Thyroid gland (tissue), 4 donors: ENCODE measurements around the gene MAPK11. TPM values are rescaled to one million over a fixed set of nuclear protein-coding genes. Genes with fewer than 3 reads are reported as not detected.

Experiments
- DNase-seq, 2 donors: peaks; one replicate each; pipeline ENCODE4 v3.0.0-alpha.2; 2019
- H3K27ac ChIP-seq, 3 donors: fragments of 200-600 bp; sonication (generic); 1 replicate in 2 of 3; 2 replicates in 1 of 3; pipeline ENCODE4 v1.5.1; 2016 to 2019; ENCODE audit warnings: mild to moderate bottlenecking in 1 of 3, moderate library complexity in 1 of 3
- H3K27me3 ChIP-seq: fragments of 200-600 bp; sonication (generic); one replicate; pipeline ENCODE4 v1.5.1; 2019
- H3K36me3 ChIP-seq, 2 donors: fragments of 200-600 bp; sonication (generic); one replicate each; pipeline ENCODE4 v1.5.1; 2016 to 2019
- H3K4me1 ChIP-seq, 2 donors: fragments of 200-600 bp; sonication (generic); one replicate each; pipeline ENCODE4 v1.5.1; 2017 to 2019
- H3K4me3 ChIP-seq, 3 donors: fragments of 200-600 bp; sonication (generic); replicated peaks in 1 of 3; 1 replicate in 2 of 3; 2 replicates in 1 of 3; pipeline ENCODE4 v1.5.1; 2016; ENCODE audit warnings: mild to moderate bottlenecking in 1 of 3
- H3K9me3 ChIP-seq: fragments of 200-600 bp; sonication (generic); one replicate; pipeline ENCODE4 v1.5.1; 2017
- CTCF ChIP-seq, 6 experiments: fragments of 200-600 bp in 3 of 6; fragments of 450-650 bp in 3 of 6; sonication (generic) in 3 of 6; IDR thresholded peaks; one replicate each; pipeline ENCODE4 v1.5.1; 2016 to 2019; ENCODE audit warnings: antibody characterized with exemption in 6 of 6, mild to moderate bottlenecking in 2 of 6, inconsistent platforms in 1 of 6, moderate library complexity in 1 of 6
- POLR2A ChIP-seq, 2 donors: fragments of 450-650 bp; IDR thresholded peaks; one replicate each; pipeline ENCODE4 v1.6.1; 2017; ENCODE audit warnings: antibody characterized with exemption in 2 of 2, mild to moderate bottlenecking in 2 of 2, moderate library complexity in 1 of 2
- WGBS, 2 donors: methylation state at CpG; one replicate each; pipeline ENCODE4 v1.1.5; 2017; 5-methylcytosine and 5-hydroxymethylcytosine counted together
- intact Hi-C: fragments of 100-400 bp; cut with DNase I; formaldehyde crosslinking; loops from one replicate; pipeline ENCODE4 v1.15.1; 2023
- total RNA-seq, 4 donors: library from RNA; depleted of rRNA; stranded (reverse); fragments of >200 nt; gene quantifications; one replicate each; pipeline ENCODE4 v1.2.3, GENCODE V29; 2016

MAPK11 gene
- total RNA-seq, 4 donors from 2014 or later = 2.8 to 4.7 (median 4.0) TPM

- no peak overlapping the region for H3K4me3 ChIP-seq
- no peak overlapping the region for H3K27ac ChIP-seq
- no peaks in the 10 kb centered on the region for H3K9me3 ChIP-seq
- TF ChIP-seq CTCF (IDR thresholded peaks at IDR 0.05) (no peak), POLR2A (IDR thresholded peaks at IDR 0.05) (no peak)
- no peaks in the 10 kb centered on the region for H3K27me3 ChIP-seq
- DNase-seq = no peak
- intact Hi-C loops = loop anchor here (10.0 kb wide), 1 partner anchor 293 kb away; no protein-coding TSS in a partner anchor
- 80 to 90% methylated on average over 2 to 12 of the region's 21 CpGs for WGBS, 2 donors
- peaks cover 5 to 6% of the 10 kb centered on the region in 2 donors for H3K4me1 ChIP-seq
- H3K36me3 ChIP-seq = peaks cover 53 to 58% of the 10 kb centered on the region in 2 donors
Observed at GRCh38 chr22:50217543-50218152, 52.5 kb downstream of the MAPK11 start.

GRCh38 chr22:50216684-50217520 lies 53.3 kb downstream of the MAPK11 start:
- intact Hi-C loops = loop anchor here (10.0 kb wide), 1 partner anchor 292 kb away; no protein-coding TSS in a partner anchor
- WGBS, 2 donors = 93 to 96% methylated on average over 5 to 29 of the region's 57 CpGs
- peaks cover 58 to 60% of the 10 kb centered on the region in 2 donors for H3K36me3 ChIP-seq

GRCh38 chr22:50216055-50216683 lies 54.0 kb downstream of the MAPK11 start:
- intact Hi-C loops = loop anchor here (10.0 kb wide), 1 partner anchor 291 kb away; no protein-coding TSS in a partner anchor
- Histone ChIP-seq H3K27me3 (no peaks in the 10 kb centered on the region), H3K4me1 (peaks cover 5 to 6% of the 10 kb centered on the region in 2 donors), H3K9me3 (no peaks in the 10 kb centered on the region), H3K4me3 (no peak overlapping the region), H3K27ac (no peak overlapping the region), H3K36me3 (peaks cover 54 to 56% of the 10 kb centered on the region in 2 donors)
- DNase-seq = no peak
- TF ChIP-seq CTCF (IDR thresholded peaks at IDR 0.05) (no peak), POLR2A (IDR thresholded peaks at IDR 0.05) (no peak)
- 76 to 84% methylated on average over 7 to 12 of the region's 15 CpGs for WGBS, 2 donors

More at GRCh38 chr22:50216684-50217520, 53.3 kb downstream of the MAPK11 start:
- no peak for DNase-seq
- H3K27ac ChIP-seq = no peak overlapping the region
- H3K4me1 ChIP-seq = peaks cover 5 to 6% of the 10 kb centered on the region in 2 donors
- no peaks in the 10 kb centered on the region for H3K27me3 ChIP-seq
- TF ChIP-seq POLR2A (IDR thresholded peaks at IDR 0.05) = no peak
- TF ChIP-seq CTCF (IDR thresholded peaks at IDR 0.05) = no peak
- no peak overlapping the region for H3K4me3 ChIP-seq
- no peaks in the 10 kb centered on the region for H3K9me3 ChIP-seq

GRCh38 chr22:50215297-50216054 lies 54.7 kb downstream of the MAPK11 start:
- no peak overlapping the region for H3K4me3 ChIP-seq
- DNase-seq = no peak
- peaks cover 5 to 6% of the 10 kb centered on the region in 2 donors for H3K4me1 ChIP-seq
- 74 to 81% methylated on average over 11 to 16 of the region's 17 CpGs for WGBS, 2 donors
- intact Hi-C loops = loop anchor here (10.0 kb wide), 1 partner anchor 291 kb away; no protein-coding TSS in a partner anchor
- H3K27ac ChIP-seq = no peak overlapping the region
- TF ChIP-seq POLR2A (IDR thresholded peaks at IDR 0.05) (no peak), CTCF (IDR thresholded peaks at IDR 0.05) (no peak)
- no peaks in the 10 kb centered on the region for H3K9me3 ChIP-seq
- no peaks in the 10 kb centered on the region for H3K27me3 ChIP-seq
- peaks cover 49 to 54% of the 10 kb centered on the region in 2 donors for H3K36me3 ChIP-seq

Other genes starting within 250 kb of the MAPK11 start
- not detected for gene TTLL8, start 212.1 kb downstream of the MAPK11 start, total RNA-seq
- under 1 TPM in 1 of 4 donors, not detected in 3; 0.11 TPM for gene MLC1, start 185.0 kb downstream of the MAPK11 start, total RNA-seq
- gene MOV10L1, start 180.4 kb downstream of the MAPK11 start, total RNA-seq = 1 to 10 TPM in 2 of 4 donors, under 1 TPM in 2; 0.33 to 1.5 (median 1.0) TPM
- 10 to 100 TPM in 3 of 4 donors, 1 to 10 TPM in 1; 9.0 to 12.1 (median 10.9) TPM for gene PANX2, start 99.6 kb downstream of the MAPK11 start, total RNA-seq
- gene TRABD, start 84.5 kb downstream of the MAPK11 start, total RNA-seq = 10 to 100 TPM; 26.6 to 51.9 (median 31.5) TPM
- gene SELENOO, start 69.4 kb downstream of the MAPK11 start, total RNA-seq = 10 to 100 TPM; 20.7 to 50.6 (median 31.0) TPM
- 100 to 1,000 TPM in 1 of 4 donors, 10 to 100 TPM in 3; 64.6 to 102 (median 80.3) TPM for gene TUBGCP6, start 25.4 kb downstream of the MAPK11 start, total RNA-seq
- gene HDAC10, start 19.1 kb downstream of the MAPK11 start, total RNA-seq = 10 to 100 TPM; 31.4 to 42.7 (median 32.5) TPM
- 1 to 10 TPM; 3.1 to 5.1 (median 3.7) TPM for gene MAPK12, start 8.7 kb downstream of the MAPK11 start, total RNA-seq
- 100 to 1,000 TPM; 143 to 266 (median 215) TPM for gene PLXNB2, start 37.3 kb upstream of the MAPK11 start, total RNA-seq
- gene DENND6B, start 56.6 kb upstream of the MAPK11 start, total RNA-seq = 10 to 100 TPM in 2 of 4 donors, 1 to 10 TPM in 2; 4.3 to 14.3 (median 9.3) TPM
- 100 to 1,000 TPM in 1 of 4 donors, 10 to 100 TPM in 3; 65.7 to 103 (median 74.0) TPM for gene PPP6R2, start 72.9 kb upstream of the MAPK11 start, total RNA-seq
- gene SBF1, start 204.7 kb upstream of the MAPK11 start, total RNA-seq = 100 to 1,000 TPM in 3 of 4 donors, 10 to 100 TPM in 1; 80.0 to 227 (median 128) TPM
- gene ADM2, start 211.2 kb upstream of the MAPK11 start, total RNA-seq = 10 to 100 TPM in 1 of 4 donors, 1 to 10 TPM in 3; 5.2 to 23.5 (median 6.6) TPM
- 10 to 100 TPM in 1 of 4 donors, 1 to 10 TPM in 3; 2.1 to 11.3 (median 4.7) TPM for gene MIOX, start 216.5 kb upstream of the MAPK11 start, total RNA-seq
- 100 to 1,000 TPM in 2 of 4 donors, 10 to 100 TPM in 2; 53.2 to 117 (median 96.6) TPM for gene LMF2, start 237.3 kb upstream of the MAPK11 start, total RNA-seq
- 10 to 100 TPM; 39.6 to 47.5 (median 43.1) TPM for gene NCAPH2, start 237.8 kb upstream of the MAPK11 start, total RNA-seq